ENCODE data around the gene PCBP1.
"Not testable (repeated sequence)": the region's sequence is repeated elsewhere in the genome, so short reads cannot be mapped to it uniquely, and the experiment has no call there.

PCBP1 gene

GRCh38 chr2:70083344-70084156, 3.7 kb upstream of the PCBP1 start:
- DNase-seq, result no peak

GRCh38 chr2:70084973-70085710, 2.1 kb upstream of the PCBP1 start:
- DNase-seq, result peak; percentile 25

- DNase-seq, result no peak
Observed at GRCh38 chr2:70085711-70086277, 1.5 kb upstream of the PCBP1 start.

GRCh38 chr2:70086278-70086837, 919 bp upstream of the PCBP1 start:
- DNase-seq, result peak; percentile 77

- peak; percentile 62 for DNase-seq
Observed at GRCh38 chr2:70087702-70088597, 673 bp downstream of the PCBP1 start.

GRCh38 chr2:70088598-70089219, 1.4 kb downstream of the PCBP1 start:
- no peak for DNase-seq

- DNase-seq, result peak; percentile 67
Observed at GRCh38 chr2:70089220-70089982, 2.1 kb downstream of the PCBP1 start.

- DNase-seq, result no peak
Observed at GRCh38 chr2:70089983-70090525, 2.8 kb downstream of the PCBP1 start.

- no peak for DNase-seq
Observed at GRCh38 chr2:70090706-70091334, 3.5 kb downstream of the PCBP1 start.

GRCh38 chr2:70091364-70091763, 4.1 kb downstream of the PCBP1 start:
- DNase-seq, result no peak

- no peak for DNase-seq
Observed at GRCh38 chr2:70091816-70092215, 4.5 kb downstream of the PCBP1 start.

- DNase-seq, result not testable (repeated sequence)
Observed at GRCh38 chr2:70092576-70093243, 5.4 kb downstream of the PCBP1 start.

GRCh38 chr2:70094171-70094977, 7.1 kb downstream of the PCBP1 start:
- DNase-seq, result no peak

- DNase-seq, result peak; percentile 26
Observed at GRCh38 chr2:70094978-70095719, 7.9 kb downstream of the PCBP1 start.

- no peak for DNase-seq
Observed at GRCh38 chr2:70095720-70096670, 8.7 kb downstream of the PCBP1 start.

- no peak for DNase-seq
Observed at GRCh38 chr2:70098032-70098431, 10.8 kb downstream of the PCBP1 start.

- DNase-seq, result no peak
Observed at GRCh38 chr2:70099270-70099669, 12.0 kb downstream of the PCBP1 start.

Data from NCI-H774 (cell line).